HepG2 (cell line): ENCODE data around the gene GDAP1L1. TPM values are rescaled to one million over a fixed set of nuclear protein-coding genes. Genes with fewer than 3 reads are reported as not detected.

Experiments
- ARHGAP35 ChIP-seq: sonication (generic); formaldehyde crosslinking; IDR thresholded peaks from 2 replicates; pipeline ENCODE4 v1.9.0; 2022; ENCODE audit warnings: mild to moderate bottlenecking, inconsistent platforms, moderate library complexity, missing genetic modification reagents, borderline replicate concordance
- CENPT ChIP-seq: sonication (generic); formaldehyde crosslinking; IDR thresholded peaks from 2 replicates; pipeline ENCODE4 v1.8.0; 2022; ENCODE audit warnings: low read depth, mild to moderate bottlenecking, moderate library complexity, missing genetic modification reagents
- KDM1A ChIP-seq: IDR thresholded peaks from 2 replicates; pipeline ENCODE4 v1.6.1; 2016; ENCODE audit warnings: missing compliant biosample characterization
- KMT2A ChIP-seq: sonication (generic); formaldehyde crosslinking; IDR thresholded peaks from 2 replicates; pipeline ENCODE4 v1.4.0; 2020; ENCODE audit warnings: missing genetic modification reagents
- MZF1 ChIP-seq: sonication (generic); formaldehyde crosslinking; IDR thresholded peaks from 2 replicates; pipeline ENCODE4 v1.8.1; 2023; ENCODE audit warnings: mild to moderate bottlenecking, missing genetic modification reagents, borderline replicate concordance
- NONO ChIP-seq, 2 experiments: fragments of 450-650 bp in 1 of 2; sonication (generic) in 1 of 2; formaldehyde crosslinking in 1 of 2; IDR thresholded peaks in 1 of 2; conservative IDR thresholded peaks in 1 of 2; 2 replicates each; pipeline versions ENCODE4 v1.6.1 to v1.8.0; 2017 to 2022; ENCODE audit warnings: mild to moderate bottlenecking in 1 of 2, missing genetic modification reagents in 1 of 2, moderate library complexity in 1 of 2
- TARDBP ChIP-seq: sonication (generic); formaldehyde crosslinking; IDR thresholded peaks from 2 replicates; pipeline ENCODE4 v1.8.0; 2022; ENCODE audit warnings: mild to moderate bottlenecking, missing genetic modification reagents
- TCF7 ChIP-seq: sonication (generic); IDR thresholded peaks from 2 replicates; pipeline ENCODE4 v1.6.1; 2016; ENCODE audit warnings: antibody characterized with exemption, low read depth
- ZNF547 ChIP-seq: sonication (generic); formaldehyde crosslinking; IDR thresholded peaks from 2 replicates; pipeline ENCODE4 v1.5.1; 2020; ENCODE audit warnings: mild to moderate bottlenecking, missing genetic modification reagents
- ZNF713 ChIP-seq: sonication (generic); formaldehyde crosslinking; IDR thresholded peaks from 2 replicates; pipeline ENCODE4 v1.4.0; 2020; ENCODE audit warnings: mild to moderate bottlenecking, missing genetic modification reagents
- ZNF746 ChIP-seq: sonication (generic); formaldehyde crosslinking; IDR thresholded peaks from 2 replicates; pipeline ENCODE4 v1.8.0; 2022; ENCODE audit warnings: mild to moderate bottlenecking, missing genetic modification reagents
- ZNF879 ChIP-seq: sonication (generic); formaldehyde crosslinking; IDR thresholded peaks from 2 replicates; pipeline ENCODE4 v1.8.1; 2023; ENCODE audit warnings: missing genetic modification reagents
- polyA plus RNA-seq, 8 experiments: library from polyadenylated mRNA; depleted of rRNA in 3 of 8; stranded (reverse) in 7 of 8; unstranded in 1 of 8; fragments of >200 nt; fragmentation: Illumina TruSeq in 4 of 8; extraction: Trizol in 4 of 8; gene quantifications; 2 replicates each; pipeline versions ENCODE4 v1.2.1 to v1.2.3, GENCODE V29; 2011 to 2016; ENCODE audit warnings: low read depth in 4 of 8, missing spikeins in 1 of 8, mixed read lengths in 1 of 8; ENCODE audit not compliant: insufficient read depth in 1 of 8
- total RNA-seq, 5 experiments: library from RNA; depleted of rRNA; stranded (reverse); fragments of >200 nt; fragmentation: Illumina TruSeq; extraction: Trizol; gene quantifications; 2 replicates each; pipeline ENCODE4 v1.2.3, GENCODE V29; 2016; ENCODE audit warnings: low read depth in 1 of 5
- TF ChIP-seq, protein P1 (sequence below), 2 experiments: fragments of 450-650 bp in 1 of 2; sonication (generic) in 1 of 2; formaldehyde crosslinking in 1 of 2; IDR thresholded peaks; 2 replicates each; pipeline versions ENCODE4 v1.6.1 to v1.8.0; 2016 to 2022; ENCODE audit warnings: antibody characterized with exemption in 1 of 2, mild to moderate bottlenecking in 1 of 2, missing genetic modification reagents in 1 of 2
- TF ChIP-seq, protein P2 (sequence below): sonication (generic); formaldehyde crosslinking; IDR thresholded peaks from 2 replicates; pipeline ENCODE4 v1.4.0; 2020; ENCODE audit warnings: missing genetic modification reagents
- TF ChIP-seq, protein P3 (sequence below): sonication (generic); formaldehyde crosslinking; IDR thresholded peaks from 2 replicates; pipeline ENCODE4 v1.5.0; 2020; ENCODE audit warnings: mild to moderate bottlenecking, missing genetic modification reagents
- TF ChIP-seq, protein P4 (sequence below): IDR thresholded peaks from 2 replicates; pipeline ENCODE4 v1.6.1; 2012; ENCODE audit warnings: inconsistent platforms
- TF ChIP-seq, protein P5 (sequence below): sonication (generic); formaldehyde crosslinking; IDR thresholded peaks from 2 replicates; pipeline ENCODE4 v1.4.0; 2020; ENCODE audit warnings: mild to moderate bottlenecking, missing genetic modification reagents

The GDAP1L1 gene
- total and polyA plus RNA-seq, 2 of the 13 experiments (the other 11 are each of a cell fraction or from before 2014, with no cell fraction given), result 0.04 TPM; not detected in 1

DNA sequence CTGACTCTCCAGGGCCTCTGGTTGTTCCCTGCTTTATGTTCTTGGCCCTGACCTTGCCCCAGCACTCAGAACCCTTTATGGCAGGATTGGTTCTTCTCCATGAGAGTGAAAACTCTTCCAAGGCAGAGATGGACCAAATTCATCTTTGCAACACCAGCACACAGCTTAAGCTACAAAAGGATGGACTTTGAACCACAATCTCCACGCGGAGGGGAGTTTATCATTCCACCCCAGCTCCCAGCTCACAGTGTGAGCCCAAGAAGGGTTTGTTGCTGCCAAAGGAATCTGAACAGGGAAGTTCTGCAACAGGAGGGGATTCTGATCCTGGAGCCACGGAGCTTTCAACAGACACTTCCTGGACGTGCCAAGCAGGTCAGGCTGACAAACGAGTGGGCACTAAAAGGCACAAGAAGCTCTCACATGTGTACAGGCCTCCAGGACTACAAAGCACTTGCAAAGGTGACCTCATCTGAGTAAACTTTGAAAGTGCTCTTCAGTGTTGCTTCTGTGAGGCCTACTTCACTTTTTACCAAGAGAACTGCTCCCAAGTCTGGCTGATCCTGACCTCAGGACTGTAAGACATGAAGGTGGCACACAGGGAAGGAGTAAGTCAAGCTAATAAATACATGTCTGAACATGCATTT, 55.0 kb downstream of the GDAP1L1 start (continued):
- TF ChIP-seq, protein P1, sequence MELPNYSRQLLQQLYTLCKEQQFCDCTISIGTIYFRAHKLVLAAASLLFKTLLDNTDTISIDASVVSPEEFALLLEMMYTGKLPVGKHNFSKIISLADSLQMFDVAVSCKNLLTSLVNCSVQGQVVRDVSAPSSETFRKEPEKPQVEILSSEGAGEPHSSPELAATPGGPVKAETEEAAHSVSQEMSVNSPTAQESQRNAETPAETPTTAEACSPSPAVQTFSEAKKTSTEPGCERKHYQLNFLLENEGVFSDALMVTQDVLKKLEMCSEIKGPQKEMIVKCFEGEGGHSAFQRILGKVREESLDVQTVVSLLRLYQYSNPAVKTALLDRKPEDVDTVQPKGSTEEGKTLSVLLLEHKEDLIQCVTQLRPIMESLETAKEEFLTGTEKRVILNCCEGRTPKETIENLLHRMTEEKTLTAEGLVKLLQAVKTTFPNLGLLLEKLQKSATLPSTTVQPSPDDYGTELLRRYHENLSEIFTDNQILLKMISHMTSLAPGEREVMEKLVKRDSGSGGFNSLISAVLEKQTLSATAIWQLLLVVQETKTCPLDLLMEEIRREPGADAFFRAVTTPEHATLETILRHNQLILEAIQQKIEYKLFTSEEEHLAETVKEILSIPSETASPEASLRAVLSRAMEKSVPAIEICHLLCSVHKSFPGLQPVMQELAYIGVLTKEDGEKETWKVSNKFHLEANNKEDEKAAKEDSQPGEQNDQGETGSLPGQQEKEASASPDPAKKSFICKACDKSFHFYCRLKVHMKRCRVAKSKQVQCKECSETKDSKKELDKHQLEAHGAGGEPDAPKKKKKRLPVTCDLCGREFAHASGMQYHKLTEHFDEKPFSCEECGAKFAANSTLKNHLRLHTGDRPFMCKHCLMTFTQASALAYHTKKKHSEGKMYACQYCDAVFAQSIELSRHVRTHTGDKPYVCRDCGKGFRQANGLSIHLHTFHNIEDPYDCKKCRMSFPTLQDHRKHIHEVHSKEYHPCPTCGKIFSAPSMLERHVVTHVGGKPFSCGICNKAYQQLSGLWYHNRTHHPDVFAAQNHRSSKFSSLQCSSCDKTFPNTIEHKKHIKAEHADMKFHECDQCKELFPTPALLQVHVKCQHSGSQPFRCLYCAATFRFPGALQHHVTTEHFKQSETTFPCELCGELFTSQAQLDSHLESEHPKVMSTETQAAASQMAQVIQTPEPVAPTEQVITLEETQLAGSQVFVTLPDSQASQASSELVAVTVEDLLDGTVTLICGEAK (IDR thresholded peaks at IDR 0.05), result no peak
- TF ChIP-seq, protein P1 (CRISPR knock-in tag; IDR thresholded peaks at IDR 0.05), result peak; percentile 68
- TF ChIP-seq KMT2A (CRISPR knock-in tag), result 0 out of 2 replicates have a peak, but pooled peaks have one; percentile 54
- TF ChIP-seq ZNF713, result no peak
- no peak for TF ChIP-seq CENPT
- TF ChIP-seq, protein P2, sequence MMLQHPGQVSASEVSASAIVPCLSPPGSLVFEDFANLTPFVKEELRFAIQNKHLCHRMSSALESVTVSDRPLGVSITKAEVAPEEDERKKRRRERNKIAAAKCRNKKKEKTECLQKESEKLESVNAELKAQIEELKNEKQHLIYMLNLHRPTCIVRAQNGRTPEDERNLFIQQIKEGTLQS (CRISPR knock-in tag), result peak; percentile 99
- TF ChIP-seq MZF1 (CRISPR knock-in tag), result peak; percentile 65; the same call in 1 of the 2 replicates
- TF ChIP-seq TCF7, result peak; percentile 91
- no peak; the same call in 1 of the 2 replicates for TF ChIP-seq ZNF746 (CRISPR knock-in tag)
- TF ChIP-seq, protein P3, sequence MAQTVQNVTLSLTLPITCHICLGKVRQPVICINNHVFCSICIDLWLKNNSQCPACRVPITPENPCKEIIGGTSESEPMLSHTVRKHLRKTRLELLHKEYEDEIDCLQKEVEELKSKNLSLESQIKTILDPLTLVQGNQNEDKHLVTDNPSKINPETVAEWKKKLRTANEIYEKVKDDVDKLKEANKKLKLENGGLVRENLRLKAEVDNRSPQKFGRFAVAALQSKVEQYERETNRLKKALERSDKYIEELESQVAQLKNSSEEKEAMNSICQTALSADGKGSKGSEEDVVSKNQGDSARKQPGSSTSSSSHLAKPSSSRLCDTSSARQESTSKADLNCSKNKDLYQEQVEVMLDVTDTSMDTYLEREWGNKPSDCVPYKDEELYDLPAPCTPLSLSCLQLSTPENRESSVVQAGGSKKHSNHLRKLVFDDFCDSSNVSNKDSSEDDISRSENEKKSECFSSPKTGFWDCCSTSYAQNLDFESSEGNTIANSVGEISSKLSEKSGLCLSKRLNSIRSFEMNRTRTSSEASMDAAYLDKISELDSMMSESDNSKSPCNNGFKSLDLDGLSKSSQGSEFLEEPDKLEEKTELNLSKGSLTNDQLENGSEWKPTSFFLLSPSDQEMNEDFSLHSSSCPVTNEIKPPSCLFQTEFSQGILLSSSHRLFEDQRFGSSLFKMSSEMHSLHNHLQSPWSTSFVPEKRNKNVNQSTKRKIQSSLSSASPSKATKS (CRISPR knock-in tag), result no peak
- TF ChIP-seq, protein P4, sequence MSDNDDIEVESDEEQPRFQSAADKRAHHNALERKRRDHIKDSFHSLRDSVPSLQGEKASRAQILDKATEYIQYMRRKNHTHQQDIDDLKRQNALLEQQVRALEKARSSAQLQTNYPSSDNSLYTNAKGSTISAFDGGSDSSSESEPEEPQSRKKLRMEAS, result peak; percentile 87
- 0 out of 2 replicates have a peak, but pooled peaks have one; percentile 27 for TF ChIP-seq ARHGAP35 (CRISPR knock-in tag)
- TF ChIP-seq NONO (IDR thresholded peaks at IDR 0.05), result no peak
- peak; percentile 76; the same call in 1 of the 2 replicates for TF ChIP-seq NONO (CRISPR knock-in tag; conservative IDR thresholded peaks at IDR 0.05)
- TF ChIP-seq, protein P5, sequence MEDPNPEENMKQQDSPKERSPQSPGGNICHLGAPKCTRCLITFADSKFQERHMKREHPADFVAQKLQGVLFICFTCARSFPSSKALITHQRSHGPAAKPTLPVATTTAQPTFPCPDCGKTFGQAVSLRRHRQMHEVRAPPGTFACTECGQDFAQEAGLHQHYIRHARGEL (CRISPR knock-in tag), result no peak
- peak; percentile 64; the same call in 1 of the 2 replicates for TF ChIP-seq TARDBP
- TF ChIP-seq ZNF879 (CRISPR knock-in tag), result no peak
- no peak for TF ChIP-seq KDM1A (CRISPR knock-in tag)
- TF ChIP-seq ZNF547, result no peak
